Measurements from ENCODE around the gene CAPN7.
"Not testable (repeated sequence)": the region's sequence is repeated elsewhere in the genome, so short reads cannot be mapped to it uniquely, and the experiment has no call there.

The CAPN7 gene

DNA sequence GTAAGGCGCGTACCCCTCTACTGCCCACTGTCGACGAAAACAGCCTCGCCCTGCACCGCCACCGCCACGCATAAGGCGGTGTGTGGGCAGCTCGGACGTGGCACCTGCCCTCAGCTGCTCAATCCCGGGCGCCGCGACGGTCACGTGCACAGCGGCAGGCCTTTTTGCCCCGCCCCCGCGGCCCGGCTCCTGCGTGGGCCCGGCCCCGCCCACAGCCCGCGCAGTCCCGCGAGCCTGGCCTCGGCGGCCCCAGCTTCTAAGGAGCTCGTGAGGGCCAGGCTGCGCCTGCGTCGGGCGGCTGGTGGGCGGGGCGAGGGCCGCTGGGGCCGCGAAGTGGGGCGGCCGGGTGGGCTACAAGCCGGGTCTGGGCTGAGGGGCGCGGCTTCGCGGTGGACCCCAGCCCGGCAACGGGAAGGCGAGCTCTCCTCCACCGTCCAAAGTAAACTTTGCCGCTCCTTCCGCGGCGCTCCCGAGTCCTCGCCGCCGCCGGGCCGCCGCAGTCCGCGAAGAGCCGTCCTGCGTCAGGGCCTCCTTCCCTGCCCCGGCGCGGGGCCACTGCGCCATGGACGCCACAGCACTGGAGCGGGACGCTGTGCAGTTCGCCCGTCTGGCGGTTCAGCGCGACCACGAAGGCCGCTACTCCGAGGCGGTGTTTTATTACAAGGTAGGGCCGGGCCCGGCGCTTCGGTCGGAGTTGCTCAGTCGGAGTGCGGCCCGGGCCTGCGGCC is at the start of gene CAPN7:
TSS of gene CAPN7 (plus strand) at position 313 of the 728 bp plus-strand sequence. CDS start at position 563, 250 bp downstream.
- peak; percentile 81 to 95 (median 87) for DNase-seq (ENCODE audit: low read depth in 3 of 3)

DNA sequence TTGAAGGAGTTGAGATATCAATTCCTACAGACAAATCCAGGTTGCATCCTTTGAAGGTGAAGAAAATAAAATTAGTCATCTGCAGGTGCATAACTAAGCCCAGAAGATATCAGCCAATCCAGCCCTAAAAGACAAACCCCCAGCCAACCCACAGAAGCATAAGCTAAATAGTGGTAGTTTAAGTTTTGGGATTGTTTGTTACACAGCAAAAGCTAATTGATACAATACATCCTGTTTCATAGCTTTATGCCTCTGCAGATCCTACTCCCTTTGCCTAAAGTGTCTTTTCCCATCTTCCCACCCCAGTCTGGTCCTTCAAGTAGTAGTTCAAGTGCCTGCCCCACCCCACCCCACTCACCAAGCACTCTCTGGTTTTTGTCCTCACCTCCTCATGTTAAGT is 48.6 kb upstream of the CAPN7 start:
- DNase-seq (ENCODE audit: low read depth in 3 of 3) = no peak

DNA sequence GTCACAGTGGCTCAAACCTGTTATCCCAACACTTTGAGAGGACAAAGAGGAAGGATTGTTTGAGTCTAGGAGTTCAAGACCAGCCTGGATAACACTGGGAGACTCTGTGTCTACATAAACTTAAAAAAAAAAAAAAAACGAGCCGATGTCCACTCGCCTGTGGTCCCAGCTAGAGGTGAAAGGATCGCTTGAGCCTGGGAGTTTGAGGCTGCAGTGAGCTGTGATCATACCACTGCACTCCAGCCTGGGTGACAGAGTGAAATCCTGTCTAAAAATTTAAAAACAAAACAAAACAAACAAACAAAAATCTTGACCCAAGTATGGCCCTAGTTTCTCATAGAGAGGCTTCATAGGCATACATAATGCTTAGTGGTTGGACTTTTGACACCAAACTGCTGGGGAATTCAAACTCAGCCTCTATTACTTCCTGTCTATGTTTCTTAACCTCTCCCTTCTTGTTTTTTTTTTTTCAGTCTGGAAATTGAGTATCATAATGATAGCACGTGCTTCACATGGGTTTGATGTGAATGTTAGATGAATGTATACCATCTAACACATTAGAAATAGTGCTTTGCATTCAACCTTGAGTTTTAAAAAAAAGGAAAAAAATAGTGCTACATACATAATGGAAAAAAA is 46.4 kb upstream of the CAPN7 start:
- DNase-seq (ENCODE audit: low read depth in 3 of 3) = no peak

DNA sequence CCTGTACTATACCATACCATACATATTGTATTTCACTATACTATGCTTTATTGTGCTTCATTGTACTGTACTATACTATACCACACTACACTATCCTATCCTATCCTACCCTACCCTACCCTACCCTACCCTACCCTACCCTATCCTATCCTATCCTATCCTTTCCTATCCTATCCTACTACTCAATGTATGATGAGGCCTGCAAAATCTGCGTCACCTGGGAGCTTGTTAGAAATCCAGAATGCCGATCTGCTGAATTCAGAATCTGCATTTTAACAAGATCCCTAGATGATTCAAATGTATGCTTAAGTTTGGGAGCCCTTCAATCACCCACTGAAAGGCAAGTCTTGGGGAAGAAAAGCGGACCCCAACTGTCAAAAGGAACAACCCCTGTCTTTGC is 45.4 kb upstream of the CAPN7 start:
- no peak for DNase-seq (ENCODE audit: low read depth in 3 of 3)

DNA sequence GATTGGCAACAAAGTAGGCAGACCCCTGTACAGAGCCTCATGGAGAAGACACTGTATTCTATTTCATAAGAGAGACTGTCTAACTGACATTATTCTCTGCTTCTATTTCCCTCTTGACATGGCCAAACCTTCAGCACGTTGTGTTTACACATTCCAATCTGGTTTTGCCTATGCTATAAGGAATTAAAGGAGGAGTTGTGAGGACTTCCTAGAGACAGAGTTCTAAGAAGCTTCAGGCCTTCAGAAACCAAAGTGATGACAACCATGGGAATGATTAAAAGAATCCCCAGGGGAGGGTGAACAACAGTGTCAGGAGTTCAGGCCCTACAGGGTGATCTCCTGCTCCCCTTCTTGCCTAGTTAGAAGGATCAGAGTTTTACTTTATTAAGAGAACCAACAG is 44.9 kb upstream of the CAPN7 start:
- DNase-seq (ENCODE audit: low read depth in 3 of 3) = no peak

DNA sequence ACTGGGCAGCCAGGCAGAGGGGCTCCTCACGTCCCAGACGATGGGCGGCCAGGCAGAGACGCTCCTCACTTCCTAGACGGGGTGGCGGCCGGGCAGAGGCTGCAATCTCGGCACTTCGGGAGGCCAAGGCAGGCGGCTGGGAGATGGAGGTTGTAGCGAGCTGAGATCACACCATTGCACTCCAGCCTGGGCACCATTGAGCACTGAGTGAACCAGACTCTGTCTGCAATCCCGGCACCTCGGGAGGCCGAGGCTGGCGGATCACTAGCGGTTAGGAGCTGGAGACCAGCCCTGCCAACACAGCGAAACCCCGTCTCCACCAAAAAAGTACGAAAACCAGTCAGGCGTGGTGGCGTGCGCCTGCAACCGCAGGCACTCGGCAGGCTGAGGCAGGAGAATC is 42.4 kb upstream of the CAPN7 start:
- not testable (repeated sequence) for DNase-seq (ENCODE audit: low read depth in 3 of 3)

DNA sequence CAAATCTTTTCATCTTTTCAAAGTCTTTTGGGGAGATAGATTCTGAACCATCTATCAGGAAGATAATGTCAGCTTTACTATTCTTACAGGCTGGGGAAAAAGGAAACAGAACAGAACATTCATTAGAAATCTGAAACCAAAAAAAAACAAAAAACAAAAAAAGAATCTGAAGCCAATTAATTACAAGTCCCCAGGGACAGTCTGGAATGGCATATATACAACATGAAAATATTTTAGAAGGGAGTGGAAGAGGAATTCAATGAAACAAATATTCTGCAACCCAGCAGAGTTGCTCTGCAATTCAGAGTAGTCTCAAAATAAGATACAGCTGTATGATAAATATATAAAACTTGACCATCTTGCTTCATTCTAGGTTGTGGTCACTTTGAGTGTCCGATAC is 41.7 kb upstream of the CAPN7 start:
- no peak for DNase-seq (ENCODE audit: low read depth in 3 of 3)

DNA sequence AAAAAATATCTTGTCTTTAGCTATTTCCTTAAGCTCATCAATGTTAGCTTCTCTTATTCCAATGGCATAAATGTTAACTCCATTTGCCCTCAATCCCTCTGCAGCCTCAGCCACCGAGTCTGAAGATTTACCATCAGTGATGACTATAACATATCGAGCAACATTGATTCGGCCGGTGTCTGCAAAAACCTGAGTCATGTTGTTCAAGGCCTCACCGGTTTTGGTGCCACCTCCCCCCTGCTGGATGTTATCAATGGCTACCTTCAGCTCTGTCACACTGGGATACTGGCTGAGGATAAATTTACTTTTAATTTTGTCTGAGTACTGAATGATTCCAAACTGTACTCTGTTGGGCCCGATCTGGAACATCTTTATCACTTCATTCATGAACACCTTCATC is 41.0 kb upstream of the CAPN7 start:
- DNase-seq (ENCODE audit: low read depth in 3 of 3) = no peak

DNA sequence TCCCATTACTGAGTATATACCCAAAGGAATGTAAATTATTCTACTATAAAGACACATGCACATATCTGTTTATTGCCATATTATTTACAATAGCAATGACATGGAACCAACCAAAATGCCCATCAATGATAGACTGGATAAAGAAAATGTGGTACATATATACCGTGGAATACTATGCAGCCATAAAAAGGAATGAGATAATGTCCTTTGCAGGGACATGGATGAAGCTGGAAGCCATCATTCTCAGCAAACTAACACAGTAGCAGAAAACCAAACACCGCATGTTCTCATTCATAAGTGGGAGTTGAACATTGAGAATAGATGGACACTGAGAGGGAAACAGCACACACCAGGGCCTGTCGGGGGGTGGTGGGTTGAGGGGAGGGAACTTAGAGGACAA is 39.7 kb upstream of the CAPN7 start:
- DNase-seq (ENCODE audit: low read depth in 3 of 3) = not testable (repeated sequence)

DNA sequence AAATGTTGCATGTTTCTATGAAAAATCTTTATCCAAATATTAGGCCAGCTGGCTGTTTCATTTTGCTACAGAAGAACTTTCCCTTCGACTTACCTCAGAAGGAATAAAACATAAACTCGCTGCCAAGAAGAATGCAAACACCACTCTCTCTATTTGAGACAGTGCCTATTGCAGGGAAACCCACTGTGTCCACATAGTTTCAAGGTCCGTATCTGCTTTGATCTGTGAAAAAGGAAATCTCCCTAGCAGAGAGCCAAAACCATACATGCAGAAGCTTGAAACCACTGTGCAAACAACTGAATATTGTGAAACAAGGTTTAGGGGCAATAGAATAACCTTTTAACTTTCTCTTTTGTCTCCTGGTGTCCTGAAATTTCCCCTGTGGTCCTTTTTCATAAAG is 35.0 kb upstream of the CAPN7 start:
- DNase-seq (ENCODE audit: low read depth in 3 of 3) = no peak

DNA sequence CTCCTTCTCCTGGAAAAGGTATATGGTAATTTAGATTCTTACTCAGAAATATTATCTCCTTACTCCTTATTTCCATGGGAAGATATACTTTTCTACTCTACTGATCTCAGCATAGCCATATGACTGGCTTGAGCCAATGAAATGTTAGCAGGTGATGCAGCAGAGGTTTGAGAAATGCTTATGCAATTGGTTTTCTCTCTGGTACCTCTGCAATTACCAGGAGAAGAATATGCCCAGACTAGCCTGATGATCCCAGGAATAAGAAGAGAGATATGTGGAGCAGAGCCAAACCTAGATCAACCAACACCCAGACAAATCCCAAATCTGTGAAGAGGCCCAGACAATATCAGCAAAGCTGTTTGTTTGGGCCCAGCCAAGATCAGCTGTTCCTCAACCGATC is 33.2 kb upstream of the CAPN7 start:
- no peak for DNase-seq (ENCODE audit: low read depth in 3 of 3)

DNA sequence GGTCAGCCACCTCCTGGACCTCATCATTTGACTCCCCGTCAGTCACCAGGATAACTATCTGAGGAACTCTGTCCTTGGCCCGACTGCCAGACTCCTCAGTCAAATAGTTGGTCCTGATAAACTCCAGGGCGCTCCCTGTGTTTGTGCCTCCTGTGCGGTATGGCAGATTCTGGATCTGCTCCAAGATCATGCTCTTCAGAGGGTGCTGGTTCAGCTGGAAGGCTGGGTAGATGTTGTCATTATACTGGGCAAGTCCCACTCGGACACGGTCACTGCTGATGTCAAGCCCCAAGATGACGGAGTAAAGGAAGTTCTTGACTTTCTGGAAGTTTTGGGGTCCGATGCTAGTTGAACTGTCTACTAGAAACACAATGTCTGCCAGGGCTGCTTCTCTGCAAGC is 31.1 kb upstream of the CAPN7 start:
- DNase-seq (ENCODE audit: low read depth in 3 of 3) = no peak

DNA sequence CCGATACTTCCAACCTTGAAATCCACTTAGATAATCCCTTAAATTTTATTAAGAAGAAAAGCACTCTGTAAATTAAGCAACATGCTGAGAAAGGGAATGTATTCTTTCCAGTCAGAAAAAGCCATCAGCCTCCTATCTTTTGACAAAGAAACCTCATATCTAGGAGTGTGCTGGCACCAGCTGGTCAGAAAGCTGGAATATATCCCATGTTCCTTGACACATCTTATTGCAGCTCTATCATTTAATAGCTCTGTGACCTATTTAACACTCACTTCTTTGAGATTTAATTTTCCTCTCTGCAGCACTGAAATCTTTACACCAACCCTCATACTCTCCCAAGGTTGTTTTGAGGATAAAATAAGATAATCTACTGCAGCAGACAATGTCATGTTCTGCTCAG is 30.4 kb upstream of the CAPN7 start:
- DNase-seq (ENCODE audit: low read depth in 3 of 3) = no peak

DNA sequence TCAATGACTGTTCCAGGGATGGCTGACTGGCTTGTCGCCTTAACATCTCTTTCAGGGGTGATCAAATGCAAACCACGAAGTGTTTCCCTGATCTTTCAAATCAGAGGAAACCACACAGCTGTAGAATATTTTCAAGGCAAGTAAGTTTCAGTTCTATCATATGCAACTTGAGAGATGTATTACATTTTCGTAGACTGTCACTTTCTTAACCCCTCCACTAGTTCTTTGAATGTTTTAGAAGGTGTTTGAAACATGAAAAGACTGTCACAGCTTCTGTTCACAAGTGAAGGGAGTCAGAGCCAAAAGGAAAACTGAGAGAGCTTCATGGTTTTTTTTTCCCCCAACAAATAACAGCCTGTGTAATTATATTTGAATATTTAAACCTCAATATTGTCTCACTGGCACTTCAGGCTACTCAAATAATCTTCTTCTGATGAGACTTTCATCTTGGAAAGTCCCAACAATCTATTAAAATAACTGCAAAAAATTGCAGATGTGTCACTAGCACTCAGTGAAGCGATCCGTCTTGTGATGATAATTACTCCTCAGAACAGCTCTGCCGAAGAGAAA is 25.9 kb upstream of the CAPN7 start:
- no peak for DNase-seq (ENCODE audit: low read depth in 3 of 3)

DNA sequence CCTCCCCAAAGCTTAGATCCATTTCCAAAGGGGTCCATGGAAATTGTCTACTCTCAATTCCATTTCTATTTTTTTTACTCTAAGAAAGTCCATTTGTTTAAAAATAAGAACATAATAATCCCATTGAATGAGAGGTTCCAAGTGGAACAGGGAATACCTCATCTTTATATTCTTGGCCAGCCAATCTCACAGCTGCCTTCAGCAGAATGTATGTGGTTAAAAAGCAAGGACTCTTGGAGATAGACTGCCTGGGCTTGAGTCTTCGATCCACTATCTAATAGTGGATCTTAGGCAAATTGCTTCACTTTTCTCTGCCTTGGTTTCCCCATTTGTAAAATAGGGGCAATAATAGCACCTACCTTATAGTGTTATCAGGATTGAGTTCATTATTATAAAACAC is 24.5 kb upstream of the CAPN7 start:
- DNase-seq (ENCODE audit: low read depth in 3 of 3) = no peak

DNA sequence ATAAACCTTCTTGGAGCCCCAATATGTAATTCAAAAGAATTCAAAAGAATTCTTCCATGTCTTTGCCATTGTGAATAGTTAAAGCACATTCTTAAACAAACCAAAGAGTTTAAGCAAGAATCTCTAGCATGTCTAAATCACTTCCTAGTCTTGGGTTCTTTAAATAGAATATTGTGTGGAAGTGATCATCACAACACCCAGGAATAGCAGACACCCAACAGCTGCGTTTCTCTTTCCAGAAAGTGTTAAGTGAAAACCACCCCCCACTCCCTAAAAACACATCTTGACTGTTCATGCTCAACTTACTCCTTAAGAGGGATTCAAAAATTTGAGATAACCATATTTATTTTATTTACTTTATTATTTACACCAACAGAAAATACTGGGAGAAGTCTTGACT is 24.1 kb upstream of the CAPN7 start:
- DNase-seq (ENCODE audit: low read depth in 3 of 3) = no peak

DNA sequence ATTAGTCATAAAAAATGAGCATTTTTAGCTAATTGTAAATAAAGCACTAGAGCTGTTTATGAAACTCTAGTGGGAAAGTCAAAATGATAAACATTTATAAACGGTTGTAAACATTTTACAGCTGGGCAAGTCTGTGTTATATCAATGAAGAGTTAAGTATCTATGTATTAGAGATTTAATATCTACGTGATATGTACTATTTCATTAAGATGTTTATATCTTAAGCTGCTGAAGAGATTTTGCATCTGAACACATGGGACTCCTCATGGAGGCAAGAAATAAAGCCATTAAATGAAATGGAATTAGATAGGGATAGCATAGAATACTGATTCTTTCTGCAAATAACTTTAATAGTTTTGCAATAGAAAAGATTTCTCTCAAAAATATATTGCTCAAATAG is 23.0 kb upstream of the CAPN7 start:
- no peak for DNase-seq (ENCODE audit: low read depth in 3 of 3)

DNA sequence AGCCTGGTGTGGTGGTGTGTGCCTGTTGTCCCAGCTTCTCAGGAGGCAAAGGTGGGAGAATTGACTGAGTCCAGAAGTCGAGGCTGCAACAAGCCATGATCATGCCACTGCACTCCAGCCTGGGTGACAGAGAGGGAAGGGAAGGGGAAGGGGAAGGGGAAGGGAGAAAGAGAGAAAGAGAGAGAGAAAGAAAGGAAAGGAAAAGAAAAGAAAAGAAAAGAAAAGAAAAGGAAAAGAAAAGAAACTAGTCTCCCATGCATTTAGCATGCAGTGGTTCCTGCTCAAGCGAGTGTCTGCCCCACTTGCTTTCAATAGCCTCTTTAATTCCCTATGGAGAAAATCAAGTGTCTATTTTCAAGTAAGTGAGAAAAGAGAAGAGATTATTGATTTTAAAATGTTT is 20.6 kb upstream of the CAPN7 start:
- DNase-seq (ENCODE audit: low read depth in 3 of 3) = no peak

DNA sequence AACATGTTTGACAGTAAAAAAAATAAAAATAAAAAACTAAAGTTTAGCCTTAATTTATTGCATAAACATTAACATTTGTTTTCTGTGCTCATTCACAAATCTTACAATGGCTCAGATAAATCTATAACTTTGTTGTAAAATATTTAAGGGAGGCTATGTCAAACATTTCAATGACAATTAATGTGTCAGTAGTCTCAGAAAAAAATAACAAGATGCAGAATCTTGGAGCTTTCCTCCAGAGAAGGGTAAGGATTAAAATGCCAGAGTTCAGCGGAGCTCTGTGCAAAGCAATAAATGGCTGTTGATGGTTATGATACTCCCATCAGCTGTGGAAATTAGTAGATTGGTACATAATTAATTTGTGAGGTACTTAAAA is 20.0 kb upstream of the CAPN7 start:
- DNase-seq (ENCODE audit: low read depth in 3 of 3) = no peak

DNA sequence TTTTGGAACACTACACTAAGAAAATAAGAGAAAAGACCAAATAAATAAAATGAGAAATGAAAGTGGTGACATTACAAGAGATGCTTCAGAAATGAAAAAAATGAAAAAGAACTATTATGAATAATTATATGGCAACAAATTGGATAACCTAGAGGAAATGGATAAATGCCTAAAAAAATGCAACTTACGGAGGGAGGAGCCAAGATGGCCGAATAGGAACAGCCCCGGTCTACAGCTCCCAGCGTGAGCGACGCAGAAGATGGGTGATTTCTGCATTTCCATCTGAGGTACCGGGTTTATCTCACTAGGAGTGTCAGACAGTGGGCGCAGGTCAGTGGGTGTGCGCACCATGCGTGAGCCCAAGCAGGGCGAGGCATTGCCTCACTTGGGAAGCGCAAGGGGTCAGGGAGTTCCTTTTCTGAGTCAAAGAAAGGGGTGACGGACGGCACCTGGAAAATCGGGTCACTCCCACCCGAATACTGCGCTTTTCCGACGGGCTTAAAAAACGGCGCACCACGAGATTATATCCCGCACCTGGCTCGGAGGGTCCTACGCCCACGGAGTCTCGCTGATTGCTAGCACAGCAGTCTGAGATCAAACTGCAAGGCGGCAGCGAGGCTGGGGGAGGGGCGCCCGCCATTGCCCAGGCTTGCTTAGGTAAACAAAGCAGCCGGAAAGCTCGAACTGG is 19.4 kb upstream of the CAPN7 start:
- not testable (repeated sequence) for DNase-seq (ENCODE audit: low read depth in 3 of 3)

DNA sequence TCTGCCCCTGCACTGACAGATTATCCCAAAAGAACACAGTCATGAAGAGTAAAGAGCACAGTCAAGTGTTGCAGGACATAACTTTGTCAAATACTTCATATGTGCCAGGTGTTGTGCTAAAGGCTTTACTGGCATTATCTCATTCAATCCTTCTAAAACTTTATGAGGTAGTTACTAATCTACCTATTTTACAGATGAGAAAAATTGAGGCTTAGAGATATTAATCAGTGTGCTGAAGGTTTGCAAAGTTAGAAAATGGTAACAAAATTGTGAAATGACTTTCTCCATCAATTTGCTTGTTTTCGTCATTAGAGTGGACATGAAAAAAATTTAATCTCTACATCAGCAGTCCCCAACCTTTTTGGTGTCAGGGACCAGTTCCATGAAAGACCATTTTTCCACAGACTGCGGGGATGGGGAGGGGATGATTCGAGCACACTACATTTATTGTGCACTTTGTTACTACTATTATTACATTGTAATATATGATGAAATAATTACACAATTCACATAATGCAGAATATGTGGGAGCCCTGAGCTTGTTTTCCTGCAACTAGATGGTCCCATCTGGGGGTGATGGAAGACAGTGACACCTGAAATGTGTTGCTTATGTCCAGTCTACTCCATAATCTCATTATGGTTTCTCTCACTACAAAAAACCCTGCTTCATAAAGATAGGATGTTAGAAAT is 8.6 kb upstream of the CAPN7 start:
- no peak for DNase-seq (ENCODE audit: low read depth in 3 of 3)

DNA sequence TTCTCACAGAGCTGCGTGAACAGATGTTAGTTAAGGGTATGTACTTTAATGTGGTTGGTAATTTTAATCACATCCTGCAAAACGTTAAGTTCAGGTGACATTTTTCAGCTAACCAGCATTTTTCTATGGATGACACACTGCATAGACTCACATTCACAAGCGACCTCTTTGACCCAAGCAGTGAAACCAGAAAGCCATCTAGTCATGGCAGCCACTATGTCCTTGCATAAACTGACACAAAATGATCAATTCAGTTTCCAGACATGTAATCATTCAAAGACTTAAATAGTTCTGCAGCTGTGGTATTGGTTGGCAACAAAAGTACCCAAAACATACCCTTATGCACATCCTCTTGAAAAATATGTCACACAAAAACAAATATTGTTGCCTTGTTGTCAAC is 7.4 kb upstream of the CAPN7 start:
- no peak for DNase-seq (ENCODE audit: low read depth in 3 of 3)

Measured in stimulated activated CD4-positive, alpha-beta T cell treated with anti-CD3 and anti-CD28 coated beads, TNF-alpha, amount 100 ng/mL, for 24 hours (primary cell).